Erythroblast (primary cell): ENCODE data around the gene UBE4B.

Experiments used
- GATA1 ChIP-seq: IDR thresholded peaks from 2 replicates; pipeline ENCODE4 v1.6.1; 2011; ENCODE audit warnings: low read depth, mild to moderate bottlenecking, control low read depth, low read length, moderate library complexity
- POLR2A ChIP-seq: IDR thresholded peaks from 2 replicates; pipeline ENCODE4 v1.6.1; 2011; ENCODE audit warnings: mild to moderate bottlenecking, low read length

DNA sequence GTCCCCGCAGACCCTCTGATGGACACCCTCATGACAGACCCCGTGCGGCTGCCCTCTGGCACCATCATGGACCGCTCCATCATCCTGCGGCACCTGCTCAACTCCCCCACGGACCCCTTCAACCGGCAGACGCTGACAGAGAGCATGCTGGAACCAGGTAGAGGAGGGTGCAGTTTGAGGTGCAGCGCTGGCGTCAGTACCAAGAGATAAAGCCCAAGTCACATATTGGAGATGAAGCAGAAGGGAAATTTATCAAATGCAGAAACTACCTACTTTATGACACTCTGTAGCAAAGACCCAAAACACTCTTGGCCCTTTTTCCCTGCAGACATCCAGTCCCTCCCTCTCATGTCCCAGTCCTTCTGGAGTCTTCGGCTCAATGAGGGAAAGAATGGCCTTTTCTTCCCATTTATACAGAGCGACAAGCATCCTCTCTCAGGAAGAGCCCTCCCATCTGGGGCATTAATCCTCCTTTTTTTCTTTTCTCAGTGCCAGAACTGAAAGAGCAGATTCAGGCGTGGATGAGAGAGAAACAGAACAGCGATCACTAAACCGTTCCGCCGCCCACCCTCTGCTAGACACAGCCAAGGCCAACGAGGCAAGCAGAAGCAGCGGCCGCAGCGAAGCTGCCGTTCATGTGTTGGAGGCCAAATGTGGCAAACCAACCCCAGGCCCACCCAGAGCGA lies 146.8 kb downstream of the UBE4B start:
- TF ChIP-seq POLR2A (no peak), GATA1 (no peak)
